OCI-LY1 (cell line): ENCODE measurements around the gene CHCHD6.

Experiments used
- H2AFZ ChIP-seq: fragments of 200-600 bp; sonication (generic), shearing (Covaris generic); 2 replicates; pipeline ENCODE4 v1.6.0; 2014; ENCODE audit warnings: antibody characterized with exemption, mild to moderate bottlenecking, low read length
- H3F3A ChIP-seq: fragments of 200-600 bp; sonication (generic), shearing (Covaris generic); 2 replicates; pipeline ENCODE4 v1.6.0; 2014; ENCODE audit warnings: mild to moderate bottlenecking, antibody characterized with exemption, low read length, moderate library complexity; ENCODE audit not compliant: insufficient read depth
- H3K27ac ChIP-seq: fragments of 200-600 bp; sonication (generic); 2 replicates; pipeline ENCODE4 v1.5.1; 2014; ENCODE audit warnings: low read length, mixed run types, mild to moderate bottlenecking, low read depth; ENCODE audit not compliant: poor library complexity, severe bottlenecking
- H3K27me3 ChIP-seq: fragments of 200-600 bp; sonication (generic); 2 replicates; pipeline ENCODE4 v1.6.0; 2014; ENCODE audit warnings: antibody characterized with exemption, mild to moderate bottlenecking, low read length, moderate library complexity; ENCODE audit not compliant: insufficient read depth
- H3K36me3 ChIP-seq: fragments of 200-600 bp; sonication (generic); 2 replicates; pipeline ENCODE4 v1.6.1; 2014; ENCODE audit warnings: mild to moderate bottlenecking, antibody characterized with exemption, low read length, moderate library complexity, mixed read lengths; ENCODE audit not compliant: insufficient read depth
- H3K4me1 ChIP-seq: fragments of 200-600 bp; sonication (generic); 2 replicates; pipeline ENCODE4 v1.5.1; 2014; ENCODE audit warnings: mild to moderate bottlenecking, low read length, moderate library complexity; ENCODE audit not compliant: insufficient read depth, severe bottlenecking
- H3K4me2 ChIP-seq: fragments of 200-600 bp; sonication (generic), shearing (Covaris generic); 2 replicates; pipeline ENCODE4 v1.6.1; 2014; ENCODE audit warnings: low read length
- H3K4me3 ChIP-seq: fragments of 200-600 bp; sonication (generic); 2 replicates; pipeline ENCODE4 v1.5.1; 2014; ENCODE audit warnings: low read length, low read depth, mild to moderate bottlenecking, mixed read lengths; ENCODE audit not compliant: poor library complexity, severe bottlenecking
- H3K79me2 ChIP-seq: fragments of 200-600 bp; shearing (Covaris generic); 2 replicates; pipeline ENCODE4 v1.6.1; 2016; ENCODE audit warnings: mixed run types, low read length, mixed read lengths; ENCODE audit not compliant: insufficient read depth
- H3K9ac ChIP-seq: fragments of 200-600 bp; sonication (generic), shearing (Covaris generic); 2 replicates; pipeline ENCODE4 v1.6.1; 2014; ENCODE audit warnings: mild to moderate bottlenecking, low read length, mixed read lengths
- H3K9me2 ChIP-seq: fragments of 200-600 bp; sonication (generic), shearing (Covaris generic); 2 replicates; pipeline ENCODE4 v1.6.1; 2014; ENCODE audit warnings: low read depth, mild to moderate bottlenecking, low read length, mixed read lengths
- H3K9me3 ChIP-seq: fragments of 200-600 bp; shearing (Covaris generic); 2 replicates; pipeline ENCODE4 v1.6.1; 2014; ENCODE audit warnings: low read length, mixed read lengths
- H4K20me1 ChIP-seq: fragments of 200-600 bp; sonication (generic), shearing (Covaris generic); 2 replicates; pipeline ENCODE4 v1.6.0; 2016; ENCODE audit warnings: mild to moderate bottlenecking, low read length; ENCODE audit not compliant: insufficient read depth
- CTCF ChIP-seq: fragments of 200-600 bp; sonication (generic), shearing (Covaris generic); IDR thresholded peaks from 2 replicates; pipeline ENCODE4 v1.5.1; 2017; ENCODE audit warnings: mild to moderate bottlenecking, antibody characterized with exemption, low read length, moderate library complexity, mixed read lengths
- EZH2 ChIP-seq: fragments of 200-600 bp; sonication (generic), shearing (Covaris generic); IDR thresholded peaks from 2 replicates; pipeline ENCODE4 v1.8.0; 2017; ENCODE audit warnings: borderline replicate concordance, mixed run types, mild to moderate bottlenecking, antibody characterized with exemption, low read length, moderate library complexity, mixed read lengths

The CHCHD6 gene

DNA sequence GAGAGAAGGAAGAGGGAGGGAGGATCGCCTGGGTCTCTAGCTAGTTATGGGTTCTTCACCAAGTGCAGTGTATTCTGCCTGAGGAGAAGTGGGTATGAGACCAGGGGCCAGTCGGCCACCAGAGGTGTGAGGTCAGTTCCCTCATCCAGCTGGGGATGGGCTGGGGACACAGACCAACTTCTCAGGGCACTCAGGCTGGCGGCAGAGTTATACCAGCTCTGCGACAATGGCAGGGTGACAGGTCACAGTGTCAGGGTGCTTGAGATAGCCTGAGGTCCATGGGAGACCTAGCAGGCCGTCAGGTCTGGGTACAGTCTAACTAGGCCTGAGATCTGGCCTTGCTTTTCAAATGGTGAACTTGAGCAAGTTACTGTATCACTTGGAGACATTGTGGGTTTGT, 247.5 kb downstream of the CHCHD6 start:
- Histone ChIP-seq H3K27me3 (no peaks in the 10 kb centered on the region), H3K9ac (no peak overlapping the region), H3K9me2 (no peaks in the 10 kb centered on the region), H4K20me1 (no peaks in the 10 kb centered on the region), H2AFZ (no peak overlapping the region), H3K4me1 (no peaks in the 10 kb centered on the region), H3F3A (no peaks in the 10 kb centered on the region), H3K79me2 (no peaks in the 10 kb centered on the region), H3K4me2 (no peak overlapping the region), H3K27ac (no peak overlapping the region), H3K36me3 (no peaks in the 10 kb centered on the region), H3K4me3 (no peak overlapping the region), H3K9me3 (no peaks in the 10 kb centered on the region)
- no peak for TF ChIP-seq EZH2
- TF ChIP-seq CTCF, result no peak

- no peak overlapping the region for H3K9ac ChIP-seq
- no peaks in the 10 kb centered on the region for H3K27me3 ChIP-seq
- no peaks in the 10 kb centered on the region for H4K20me1 ChIP-seq
- no peaks in the 10 kb centered on the region for H3K79me2 ChIP-seq
- H3K36me3 ChIP-seq, result no peaks in the 10 kb centered on the region
- TF ChIP-seq EZH2 (no peak), CTCF (no peak)
- no peak overlapping the region for H3K4me2 ChIP-seq
- H3K4me3 ChIP-seq, result no peak overlapping the region
- no peaks in the 10 kb centered on the region for H3K4me1 ChIP-seq
- no peaks in the 10 kb centered on the region for H3K9me3 ChIP-seq
- no peaks in the 10 kb centered on the region for H3K9me2 ChIP-seq
- no peak overlapping the region for H3K27ac ChIP-seq
- no peaks in the 10 kb centered on the region for H3F3A ChIP-seq
- no peak overlapping the region for H2AFZ ChIP-seq
These were observed 248.4 kb downstream of the CHCHD6 start for GRCh38 chr3:126952261-126952982.

DNA sequence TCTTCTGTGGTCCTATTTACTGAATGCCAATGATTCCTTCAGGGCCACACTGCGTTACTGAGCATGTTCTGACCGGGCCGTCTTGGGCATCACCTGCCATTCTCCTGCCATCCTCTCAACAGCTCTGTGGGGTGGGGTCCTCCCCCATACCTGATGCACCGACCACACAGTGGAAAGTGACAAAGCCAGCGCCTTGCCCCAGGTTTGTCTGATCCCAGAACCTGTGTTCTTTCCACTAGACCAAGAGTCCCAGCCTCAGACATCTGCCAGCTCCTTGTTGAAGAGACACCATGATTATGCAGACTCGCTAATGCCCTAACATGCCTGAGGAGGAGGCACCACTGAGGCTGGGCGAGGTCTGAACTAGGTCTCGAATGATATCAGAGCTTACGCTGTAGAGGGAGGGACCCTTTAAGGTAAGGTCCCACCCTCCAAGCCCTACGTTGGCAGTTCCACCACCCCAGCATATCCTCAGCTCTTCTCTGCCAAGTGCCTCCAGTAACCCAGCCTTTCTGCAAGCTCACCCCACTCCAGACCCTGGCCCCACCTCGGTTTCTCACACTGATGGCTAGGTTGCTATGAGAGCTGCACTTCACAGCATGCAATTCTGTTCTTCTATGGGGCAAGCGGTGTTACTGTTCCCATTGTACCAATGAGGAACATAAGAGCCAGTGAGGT, 249.1 kb downstream of the CHCHD6 start:
- Histone ChIP-seq H3K4me3 (no peak overlapping the region), H3K27me3 (no peaks in the 10 kb centered on the region), H3K79me2 (no peaks in the 10 kb centered on the region), H3K4me2 (no peak overlapping the region), H4K20me1 (no peaks in the 10 kb centered on the region), H3F3A (no peaks in the 10 kb centered on the region), H3K9ac (no peak overlapping the region), H3K27ac (no peak overlapping the region), H3K36me3 (no peaks in the 10 kb centered on the region), H3K9me3 (no peaks in the 10 kb centered on the region), H3K9me2 (no peaks in the 10 kb centered on the region), H2AFZ (no peak overlapping the region), H3K4me1 (no peaks in the 10 kb centered on the region)
- TF ChIP-seq EZH2 (no peak), CTCF (no peak)
